H1 (cell line): ENCODE measurements around the gene GAPDH. TPM values are rescaled to one million over a fixed set of nuclear protein-coding genes. Genes with fewer than 3 reads are reported as not detected.
A peak's percentile ranks its signal among the peaks of the same experiment; 100 is the strongest.

Source experiments
- polyA plus RNA-seq, 7 experiments: library from polyadenylated mRNA; depleted of rRNA in 3 of 7; stranded (reverse) in 5 of 7; unstranded in 2 of 7; fragments of >200 nt in 5 of 7; fragments of 200-250 nt in 2 of 7; gene quantifications; 1 replicate in 5 of 7; 2 replicates in 1 of 7; 4 replicates in 1 of 7; pipeline versions ENCODE4 v1.2.1 to v1.2.3, GENCODE V29; 2011 to 2013; ENCODE audit warnings: missing spikeins in 2 of 7, mixed read lengths in 2 of 7
- small RNA-seq: library from polyadenylated mRNA; stranded (forward); fragments of <200 nt; extraction: miRNeasy Mini kit (QIAGEN cat#:217004); gene quantifications from one replicate; pipeline ENCODE3, GENCODE V24; 2013; ENCODE audit not compliant: insufficient read depth
- total RNA-seq: library from RNA; stranded (reverse); fragmentation: NEBNext Ultra II Directional; extraction: Animal tissue kit (Norgen Biotek cat#: 25700); gene quantifications from 2 replicates; pipeline ENCODE4 v1.2.1, GENCODE V29; 2021

The GAPDH gene
- total and polyA plus RNA-seq, 2 of the 8 experiments (the other 6 are each of a cell fraction or from before 2014, with no cell fraction given) = 5,175 to 15,878 TPM

Small RNA genes within 50 kb of the gene (small RNA-seq; reads per million reads assigned to genes)
- 69.1 reads per million, percentile 97 among the genes with 10 or more reads in this experiment for gene SCARNA11

Other genes with a start within 250 kb of the GAPDH start
- gene PLEKHG6, start 223.8 kb upstream of the GAPDH start, total RNA-seq = 25.5 and 32.5 TPM in 2 replicates
- gene PLEKHG6, start 223.8 kb upstream of the GAPDH start, polyA plus RNA-seq (2011; rRNA removed) = 23.1 and 38.1 TPM in 2 replicates
- 42.1 and 45.8 TPM in 2 replicates for gene TNFRSF1A, start 192.4 kb upstream of the GAPDH start, total RNA-seq
- gene TNFRSF1A, start 192.4 kb upstream of the GAPDH start, polyA plus RNA-seq (2011; rRNA removed) = 28.7 and 48.7 TPM in 2 replicates
- gene SCNN1A, start 159.0 kb upstream of the GAPDH start, total RNA-seq = 85.5 and 89.0 TPM in 2 replicates
- gene SCNN1A, start 159.0 kb upstream of the GAPDH start, polyA plus RNA-seq (2011; rRNA removed) = 156 and 192 TPM in 2 replicates
- gene LTBR, start 150.4 kb upstream of the GAPDH start, total RNA-seq = 6.3 and 6.7 TPM in 2 replicates
- gene LTBR, start 150.4 kb upstream of the GAPDH start, polyA plus RNA-seq (2011; rRNA removed) = 5.1 and 9.2 TPM in 2 replicates
- gene CD27, start 89.6 kb upstream of the GAPDH start, total RNA-seq = 0.28 TPM in 1 of 2 replicates, not detected in the other
- 0.39 TPM in 2 replicates for gene CD27, start 89.6 kb upstream of the GAPDH start, polyA plus RNA-seq (2011; rRNA removed)
- 0.61 and 0.67 TPM in 2 replicates for gene TAPBPL, start 82.5 kb upstream of the GAPDH start, total RNA-seq
- 1.5 and 1.6 TPM in 2 replicates for gene TAPBPL, start 82.5 kb upstream of the GAPDH start, polyA plus RNA-seq (2011; rRNA removed)
- 9.3 and 10.8 TPM in 2 replicates for gene VAMP1, start 63.8 kb upstream of the GAPDH start, total RNA-seq
- 23.1 and 28.2 TPM in 2 replicates for gene VAMP1, start 63.8 kb upstream of the GAPDH start, polyA plus RNA-seq (2011; rRNA removed)
- 318 and 331 TPM in 2 replicates for gene MRPL51, start 41.3 kb upstream of the GAPDH start, total RNA-seq
- 101 and 119 TPM in 2 replicates for gene MRPL51, start 41.3 kb upstream of the GAPDH start, polyA plus RNA-seq (2011; rRNA removed)
- gene NCAPD2, start 40.4 kb upstream of the GAPDH start, total RNA-seq = 129 and 132 TPM in 2 replicates
- gene NCAPD2, start 40.4 kb upstream of the GAPDH start, polyA plus RNA-seq (2011; rRNA removed) = 55.8 and 69.6 TPM in 2 replicates
- gene IFFO1, start 21.5 kb downstream of the GAPDH start, total RNA-seq = 11.8 and 12.2 TPM in 2 replicates
- gene IFFO1, start 21.5 kb downstream of the GAPDH start, polyA plus RNA-seq (2011; rRNA removed) = 12.8 and 16.4 TPM in 2 replicates
- 82.6 and 85.6 TPM in 2 replicates for gene NOP2, start 33.8 kb downstream of the GAPDH start, total RNA-seq
- 34.4 and 35.4 TPM in 2 replicates for gene NOP2, start 33.8 kb downstream of the GAPDH start, polyA plus RNA-seq (2011; rRNA removed)
- gene CHD4, start 72.9 kb downstream of the GAPDH start, total RNA-seq = 305 and 330 TPM in 2 replicates
- 198 and 214 TPM in 2 replicates for gene CHD4, start 72.9 kb downstream of the GAPDH start, polyA plus RNA-seq (2011; rRNA removed)
- gene LPAR5, start 101.4 kb downstream of the GAPDH start, total RNA-seq = 0.22 and 0.23 TPM in 2 replicates
- 0.24 and 0.63 TPM in 2 replicates for gene LPAR5, start 101.4 kb downstream of the GAPDH start, polyA plus RNA-seq (2011; rRNA removed)
- 0.80 and 1.2 TPM in 2 replicates for gene ACRBP, start 112.9 kb downstream of the GAPDH start, total RNA-seq
- 5.2 and 8.9 TPM in 2 replicates for gene ACRBP, start 112.9 kb downstream of the GAPDH start, polyA plus RNA-seq (2011; rRNA removed)
- gene ING4, start 128.6 kb downstream of the GAPDH start, total RNA-seq = 21.7 and 22.9 TPM in 2 replicates
- gene ING4, start 128.6 kb downstream of the GAPDH start, polyA plus RNA-seq (2011; rRNA removed) = 28.6 and 29.3 TPM in 2 replicates
- 59.6 and 60.1 TPM in 2 replicates for gene ZNF384, start 154.9 kb downstream of the GAPDH start, total RNA-seq
- gene ZNF384, start 154.9 kb downstream of the GAPDH start, polyA plus RNA-seq (2011; rRNA removed) = 59.0 and 75.1 TPM in 2 replicates
- 9.8 and 15.3 TPM in 2 replicates for gene PIANP, start 166.3 kb downstream of the GAPDH start, total RNA-seq
- gene PIANP, start 166.3 kb downstream of the GAPDH start, polyA plus RNA-seq (2011; rRNA removed) = 6.3 and 13.3 TPM in 2 replicates
- gene COPS7A, start 189.5 kb downstream of the GAPDH start, total RNA-seq = 43.3 and 44.5 TPM in 2 replicates
- 95.9 and 98.4 TPM in 2 replicates for gene COPS7A, start 189.5 kb downstream of the GAPDH start, polyA plus RNA-seq (2011; rRNA removed)
- gene MLF2, start 218.6 kb downstream of the GAPDH start, total RNA-seq = 229 and 232 TPM in 2 replicates
- 401 and 443 TPM in 2 replicates for gene MLF2, start 218.6 kb downstream of the GAPDH start, polyA plus RNA-seq (2011; rRNA removed)
- gene PTMS, start 231.8 kb downstream of the GAPDH start, total RNA-seq = 444 and 486 TPM in 2 replicates
- 553 and 999 TPM in 2 replicates for gene PTMS, start 231.8 kb downstream of the GAPDH start, polyA plus RNA-seq (2011; rRNA removed)
- 2.8 and 3.1 TPM in 2 replicates for gene LAG3, start 238.0 kb downstream of the GAPDH start, total RNA-seq
- gene LAG3, start 238.0 kb downstream of the GAPDH start, polyA plus RNA-seq (2011; rRNA removed) = 1.1 and 2.5 TPM in 2 replicates